ENCODE results near the gene SIX2. TPM values are rescaled to one million over a fixed set of nuclear protein-coding genes. Genes with fewer than 3 reads are reported as not detected.
"Not testable (repeated sequence)": the region's sequence is repeated elsewhere in the genome, so short reads cannot be mapped to it uniquely, and the experiment has no call there.

The SIX2 gene
- polyA plus RNA-seq (2013, experiment 1 of 2; ENCODE audit: insufficient read length), result 4.4 TPM
- 6.2 TPM for polyA plus RNA-seq (2013, experiment 2 of 2; ENCODE audit: insufficient read length)

GRCh38 chr2:45009303-45009927, at the start of gene SIX2:
Gene SIX2 (minus strand): TSS chr2:45009452. CDS start chr2:45009110, 342 bp downstream.
- DNase-seq, result peak; percentile 98

DNA sequence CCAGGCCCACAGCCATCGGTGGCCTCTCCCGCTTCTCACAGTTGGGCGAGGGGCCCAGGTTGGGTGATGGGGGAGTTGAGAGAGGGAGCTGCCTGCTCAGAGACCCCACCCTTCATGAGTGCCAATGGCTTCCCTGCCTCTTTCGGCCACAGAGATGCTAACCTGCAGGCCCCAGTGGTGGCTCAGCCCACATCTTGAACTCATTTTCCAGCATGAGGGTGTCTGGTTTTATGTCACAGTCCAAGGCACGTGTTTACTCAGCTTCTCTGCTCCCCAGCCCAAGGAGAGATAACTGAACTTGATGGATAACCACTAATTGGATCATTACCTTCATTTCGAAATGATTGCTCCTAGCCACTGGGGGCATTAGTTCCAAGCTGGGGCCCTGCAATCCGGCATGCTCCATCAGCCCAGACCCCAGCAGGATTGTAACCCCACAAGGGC, 45.9 kb upstream of the SIX2 start:
- no peak for DNase-seq

GRCh38 chr2:45053966-45054365, 44.7 kb upstream of the SIX2 start:
- DNase-seq, result no peak

DNA sequence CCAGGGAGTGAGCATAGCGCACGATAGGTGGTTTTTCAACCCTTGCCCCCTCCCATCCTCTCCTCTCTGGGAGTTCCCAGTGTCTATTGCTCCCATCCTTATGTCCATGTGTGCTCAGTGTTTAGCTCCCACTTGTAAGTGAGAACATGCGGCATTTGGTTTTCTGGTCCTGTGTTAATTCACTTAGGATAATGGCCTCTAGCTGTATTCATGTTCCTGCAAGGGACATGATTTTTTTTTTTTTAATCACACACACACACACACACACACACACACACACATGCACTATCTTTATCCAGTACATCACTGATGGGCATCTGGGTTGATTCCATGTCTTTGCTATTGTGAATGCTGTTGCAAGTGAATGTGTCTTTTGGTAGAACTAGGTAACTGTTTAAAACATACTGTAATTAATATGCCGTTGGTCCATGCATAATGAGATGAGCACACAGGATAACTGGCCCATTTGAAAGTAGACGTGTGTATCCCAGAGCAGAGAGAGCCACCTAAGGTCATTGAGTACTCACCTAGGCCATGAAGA, 43.2 kb upstream of the SIX2 start:
- DNase-seq, result no peak

DNA sequence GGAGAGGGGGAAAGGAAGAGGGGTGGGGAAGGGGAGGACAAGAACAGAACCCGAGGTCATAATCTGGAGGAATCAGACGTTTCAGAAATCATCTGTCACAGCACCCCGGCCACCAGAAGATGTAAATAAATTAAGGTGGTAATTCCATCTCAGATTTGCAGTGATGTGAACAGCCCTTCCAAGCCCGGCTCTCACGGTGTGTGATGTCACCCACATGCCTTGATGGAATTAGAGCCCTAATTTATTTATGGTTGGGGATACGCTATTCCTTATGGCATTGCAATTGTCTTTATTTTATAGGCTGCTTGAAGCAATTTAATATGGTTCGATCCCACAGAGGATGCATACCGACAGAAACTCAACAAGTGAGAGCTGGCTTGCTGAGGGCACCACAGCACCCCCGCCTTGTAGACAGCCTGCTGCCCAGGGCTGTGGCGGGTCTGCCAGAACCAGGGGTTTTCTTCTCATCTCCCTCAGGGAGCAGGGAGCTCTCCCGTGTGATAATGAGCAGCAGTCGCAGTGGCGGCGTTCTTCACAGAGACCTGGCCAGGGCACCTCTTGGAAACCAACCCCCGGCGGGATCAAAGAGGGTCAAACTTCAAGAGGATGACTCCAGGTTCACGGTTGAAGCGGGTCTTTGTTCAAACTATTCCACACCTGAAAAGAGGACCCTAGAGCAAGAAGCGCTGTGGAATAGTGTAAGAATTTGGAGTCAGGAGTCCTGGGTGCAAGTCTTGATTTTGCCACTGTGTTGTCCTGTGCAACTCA, 40.5 kb upstream of the SIX2 start:
- DNase-seq, result no peak

DNA sequence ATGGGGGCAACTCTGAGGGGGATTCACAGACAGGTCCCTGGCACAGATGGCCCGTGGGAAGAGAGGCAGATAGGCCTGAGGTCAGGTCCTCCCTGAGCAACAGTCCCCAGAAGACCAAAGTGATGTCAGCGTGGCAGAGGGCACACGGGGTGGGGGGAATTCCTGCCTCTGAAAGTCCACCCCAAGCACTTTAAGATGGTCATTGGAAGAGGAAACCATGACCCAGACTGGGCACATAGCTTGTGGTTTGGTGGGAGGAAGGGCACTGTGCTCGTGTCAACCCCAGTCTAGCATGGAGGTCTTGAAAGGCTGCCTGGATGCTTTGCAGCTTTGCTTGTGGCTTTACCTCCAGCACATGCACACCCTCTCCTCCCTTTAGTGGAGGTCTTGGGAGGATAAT, 38.0 kb upstream of the SIX2 start:
- DNase-seq, result no peak

DNA sequence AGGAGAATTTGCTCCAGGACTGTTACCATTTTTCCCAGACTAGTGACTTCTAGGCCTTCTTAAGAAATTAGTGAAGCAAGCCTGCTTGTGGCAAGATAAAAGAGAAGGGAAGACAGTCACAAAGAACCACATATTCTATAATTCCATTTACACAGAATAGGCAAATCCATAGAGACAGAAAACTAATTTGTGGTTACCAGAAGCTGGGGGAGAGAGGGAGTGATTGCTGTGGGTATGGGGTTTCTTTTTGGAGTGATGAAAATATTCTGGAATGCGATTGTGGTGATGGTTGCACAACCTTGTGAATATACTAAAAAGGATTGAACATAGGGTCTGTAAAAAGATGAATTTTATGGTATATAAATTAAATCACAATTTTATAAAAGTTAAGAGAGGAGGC, 37.5 kb upstream of the SIX2 start:
- DNase-seq, result peak; percentile 82

DNA sequence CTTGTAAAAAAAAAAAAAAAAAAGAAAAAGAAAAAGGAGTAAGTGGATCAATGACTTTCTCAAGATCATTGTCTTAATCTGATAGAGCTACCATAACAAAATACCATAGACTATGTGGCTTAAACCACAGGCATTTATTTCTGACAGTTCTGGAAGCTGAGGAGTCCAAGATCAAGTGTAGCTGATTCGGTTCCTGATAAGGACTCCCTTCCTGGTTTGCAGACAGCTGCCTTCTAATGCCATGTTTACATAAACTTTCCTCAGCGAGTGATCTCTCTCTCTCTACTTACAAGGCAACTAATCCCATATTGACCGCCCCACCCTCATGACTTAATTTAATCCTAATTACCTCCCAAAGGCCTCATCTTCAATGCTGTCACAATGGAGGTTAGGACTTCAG, 36.5 kb upstream of the SIX2 start:
- DNase-seq, result peak; percentile 27

DNA sequence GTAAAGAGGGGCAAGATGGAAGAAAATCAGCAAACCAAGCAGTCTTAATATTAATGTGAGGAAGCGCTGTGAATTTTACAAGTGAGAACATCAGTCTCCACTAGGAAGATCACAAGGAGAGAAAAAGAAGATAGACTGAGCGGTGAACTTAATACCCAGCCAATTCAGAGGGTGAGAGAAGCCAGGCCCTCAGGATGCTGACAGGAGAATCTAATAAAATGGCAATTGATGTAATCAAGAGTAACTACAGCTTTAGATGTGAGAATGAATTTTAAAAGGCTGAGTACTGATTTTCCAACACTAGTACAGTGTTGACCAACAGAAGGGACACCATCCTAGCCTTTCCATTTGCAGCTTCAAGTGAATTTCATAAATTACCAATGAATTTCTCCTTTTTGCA, 35.7 kb upstream of the SIX2 start:
- no peak for DNase-seq

GRCh38 chr2:45043174-45043573, 33.9 kb upstream of the SIX2 start:
- DNase-seq, result no peak

DNA sequence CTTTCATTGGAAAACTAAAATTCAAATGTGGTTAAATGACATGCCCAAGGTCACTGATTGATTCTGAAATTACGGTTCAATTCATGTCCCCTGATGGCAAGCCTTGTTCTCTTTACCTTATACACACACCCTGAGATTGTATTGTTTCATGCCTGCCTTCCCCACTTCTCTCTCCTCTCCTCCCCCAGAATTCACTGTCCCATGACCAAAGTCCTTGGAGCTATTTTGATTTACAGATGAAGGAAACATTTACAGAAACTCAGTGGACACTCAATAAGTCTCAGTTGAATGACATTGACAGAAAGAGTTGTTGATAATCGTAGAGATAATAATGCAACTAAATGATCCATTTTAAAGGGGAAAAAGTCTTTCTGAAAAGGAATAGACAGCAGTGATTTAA, 33.1 kb upstream of the SIX2 start:
- no peak for DNase-seq

- no peak for DNase-seq
These were observed 31.5 kb upstream of the SIX2 start for GRCh38 chr2:45040786-45041185.

DNA sequence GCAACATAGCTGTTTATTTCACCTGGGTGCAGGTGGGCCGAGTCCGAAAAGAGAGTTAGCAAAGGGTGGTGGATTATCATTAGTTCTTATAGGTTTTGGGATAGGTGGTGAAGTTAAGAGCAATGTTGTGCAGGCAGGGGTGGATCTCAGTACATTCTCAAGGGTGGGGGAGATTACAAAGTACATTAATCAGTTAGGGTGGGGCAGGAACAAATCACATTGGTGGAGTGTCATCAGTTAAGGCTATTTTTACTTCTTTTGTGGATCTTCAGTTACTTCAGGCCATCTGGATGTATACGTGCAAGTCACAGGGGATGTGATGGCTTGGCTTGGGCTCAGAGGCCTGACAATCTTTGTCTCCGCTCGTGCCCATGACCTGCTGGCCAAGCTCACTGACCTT, 30.6 kb upstream of the SIX2 start:
- DNase-seq, result not testable (repeated sequence)

DNA sequence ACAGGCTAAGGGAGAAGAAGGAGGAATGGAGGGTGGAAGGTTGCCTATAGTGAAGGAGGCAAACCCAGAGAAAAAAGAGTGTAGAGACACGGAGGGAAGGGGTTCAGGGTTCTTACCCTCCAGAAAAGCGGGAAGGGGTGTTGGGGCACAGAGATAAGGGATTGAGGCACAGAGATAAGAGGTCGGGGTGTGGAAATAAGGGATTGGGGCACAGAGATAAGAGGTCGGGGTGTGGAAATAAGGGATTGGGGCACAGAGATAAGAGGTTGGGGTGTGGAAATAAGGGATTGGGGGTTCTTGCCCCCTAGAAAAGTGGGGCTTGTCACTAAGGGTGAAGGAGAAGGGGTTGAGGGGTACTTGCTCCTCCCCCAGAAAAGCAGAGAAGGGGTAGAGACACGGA, 29.6 kb upstream of the SIX2 start:
- DNase-seq, result not testable (repeated sequence)

GRCh38 chr2:45033302-45033701, 24.1 kb upstream of the SIX2 start:
- DNase-seq, result no peak

GRCh38 chr2:45031028-45031427, 21.8 kb upstream of the SIX2 start:
- DNase-seq, result no peak

DNA sequence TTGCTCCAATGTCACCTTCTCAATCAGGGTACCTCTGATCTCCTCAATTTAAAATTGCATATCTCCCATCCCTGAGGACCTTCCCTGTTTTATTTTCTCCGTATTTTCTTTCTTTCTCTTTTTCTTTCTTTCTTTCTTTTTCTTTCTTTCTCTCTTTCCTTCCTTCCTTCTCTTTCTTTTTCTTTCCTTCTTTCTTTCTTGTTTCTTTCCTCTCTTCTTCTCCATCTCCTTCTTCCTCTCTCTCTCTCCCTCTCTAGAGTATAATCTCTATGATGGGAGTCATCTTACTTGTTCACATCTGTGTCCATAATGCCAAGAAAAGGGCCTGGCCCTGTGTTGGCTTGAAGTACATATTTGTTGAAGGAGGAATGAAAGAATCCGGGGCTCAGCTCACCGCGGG, 21.3 kb upstream of the SIX2 start:
- no peak for DNase-seq

GRCh38 chr2:45029215-45029614, 20.0 kb upstream of the SIX2 start:
- no peak for DNase-seq

- no peak for DNase-seq
These were observed 19.0 kb upstream of the SIX2 start for GRCh38 chr2:45028276-45028675.

DNA sequence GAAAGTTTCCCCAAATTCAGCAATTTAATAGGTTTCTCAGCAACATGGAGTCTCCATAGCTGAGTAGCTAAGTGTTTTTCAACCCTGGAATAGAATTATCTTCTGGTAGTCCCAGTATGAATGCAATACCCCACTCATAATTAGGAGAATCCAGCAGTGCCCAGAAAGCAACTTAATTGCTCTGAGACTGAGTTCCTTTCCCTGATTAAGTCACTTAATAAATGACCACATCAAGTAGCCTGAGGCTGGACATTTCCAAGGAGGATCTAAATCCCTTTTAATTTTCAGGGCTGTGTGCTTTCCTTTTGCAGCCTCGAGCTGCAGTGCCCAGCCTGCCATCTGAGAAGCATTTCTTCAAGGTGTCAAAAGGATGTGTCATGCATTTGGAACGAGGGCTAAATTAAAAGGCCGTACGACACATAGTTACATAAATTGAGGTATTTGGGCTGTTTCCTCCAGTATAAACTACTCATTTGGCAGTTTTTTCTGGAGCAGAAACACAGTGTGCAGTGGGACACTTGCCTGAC, 17.7 kb upstream of the SIX2 start:
- DNase-seq, result no peak

GRCh38 chr2:45024600-45025291, 15.5 kb upstream of the SIX2 start:
- DNase-seq, result peak; percentile 92

- no peak for DNase-seq
These were observed 14.8 kb upstream of the SIX2 start for GRCh38 chr2:45024097-45024496.

DNA sequence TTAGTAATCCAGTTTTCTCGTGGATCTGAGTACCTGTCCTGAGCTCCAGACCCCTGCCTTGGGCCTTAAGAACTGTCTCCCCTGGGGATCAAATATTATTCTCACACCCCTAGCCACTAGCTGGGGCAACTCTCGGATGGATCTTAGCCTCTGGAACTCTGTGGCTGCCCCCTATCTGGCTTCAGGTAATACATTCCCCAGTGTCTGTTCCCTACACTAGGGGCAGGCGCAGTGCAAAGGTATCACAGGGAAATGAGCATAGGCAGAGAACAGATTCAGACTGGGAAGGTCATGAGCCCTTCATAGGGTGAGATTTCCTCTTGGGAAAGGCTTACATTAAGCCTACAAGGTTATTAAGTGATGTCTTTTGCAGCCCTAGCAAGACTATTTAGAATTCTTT, 11.2 kb upstream of the SIX2 start:
- no peak for DNase-seq

Data from fibroblast of skin of scalp (primary cell).